HG03039 (cell line): ENCODE data around the gene LAMA5.

Experiments
- ATAC-seq: cut with Tn5 transposase; IDR thresholded peaks from one replicate; pipeline ENCODE4 v1.9.1; 2021; ENCODE audit warnings: mild to moderate bottlenecking, moderate library complexity; ENCODE audit not compliant: unreplicated experiment

The LAMA5 gene

DNA sequence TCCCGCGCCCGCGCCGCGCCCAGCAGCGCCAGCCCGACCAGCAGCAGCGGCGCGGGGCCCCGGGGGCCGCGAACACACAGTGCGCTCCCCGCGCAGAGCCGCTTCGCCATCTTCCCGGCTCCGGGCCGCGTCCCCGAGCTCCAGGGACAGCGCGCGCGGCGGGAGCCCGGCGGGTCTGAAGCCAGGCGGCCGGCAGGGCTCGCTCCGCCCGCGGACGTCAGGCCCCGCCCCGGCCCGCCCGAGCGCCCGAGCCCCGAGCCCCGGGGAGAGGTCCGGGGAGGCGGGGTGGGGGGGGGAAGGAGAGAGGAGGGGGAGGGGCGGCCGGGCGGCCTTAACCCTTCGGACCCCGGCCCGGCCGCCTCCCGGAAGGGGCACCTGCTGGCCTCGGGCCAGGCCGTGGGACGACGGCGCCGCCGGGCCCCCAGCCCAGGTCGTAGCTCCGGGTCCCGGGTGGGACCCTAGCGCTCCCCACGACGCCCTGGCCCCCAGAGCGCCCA lies at the start of gene LAMA5:
TSS of gene LAMA5 (minus strand) at position 177 of the 497 bp plus-strand sequence. CDS start at position 110, 67 bp downstream.
- ATAC-seq: no peak

GRCh38 chr20:62415354-62416111 lies 48.4 kb upstream of the LAMA5 start:
- no peak for ATAC-seq

DNA sequence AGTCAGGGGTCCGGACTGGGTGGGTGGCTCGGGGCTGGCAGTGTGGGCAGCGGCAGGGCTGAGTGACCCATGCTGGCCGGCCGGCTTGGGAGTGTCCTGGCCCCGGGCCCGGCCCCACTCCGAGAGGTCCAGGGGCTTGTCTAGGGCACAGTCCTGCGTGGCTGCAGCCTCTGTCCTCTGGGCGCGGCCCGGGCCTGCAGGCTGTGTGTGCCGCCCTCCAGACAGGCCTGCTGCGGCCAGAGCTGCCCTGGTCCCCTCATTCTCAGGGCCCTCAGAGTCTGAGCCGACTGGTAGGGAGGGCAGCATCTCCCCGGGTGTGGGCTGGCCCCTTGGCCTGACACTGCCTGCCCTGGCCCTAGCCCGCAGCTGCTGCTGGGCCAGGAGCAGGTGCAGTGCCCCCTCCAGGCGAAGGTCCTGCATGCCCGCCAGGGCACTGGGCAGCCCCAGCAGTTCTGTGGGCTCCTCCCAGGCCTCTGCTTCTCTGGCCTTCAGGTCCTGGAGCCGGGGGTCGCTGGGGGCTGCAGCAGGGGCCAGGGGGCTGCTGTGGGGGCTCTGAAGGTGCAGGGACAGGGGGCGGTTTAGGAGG lies 46.9 kb upstream of the LAMA5 start:
- no peak for ATAC-seq

- no peak for ATAC-seq
Observed at GRCh38 chr20:62413025-62413570, 46.0 kb upstream of the LAMA5 start.

- ATAC-seq: no peak
Observed at GRCh38 chr20:62412194-62413024, 45.3 kb upstream of the LAMA5 start.

DNA sequence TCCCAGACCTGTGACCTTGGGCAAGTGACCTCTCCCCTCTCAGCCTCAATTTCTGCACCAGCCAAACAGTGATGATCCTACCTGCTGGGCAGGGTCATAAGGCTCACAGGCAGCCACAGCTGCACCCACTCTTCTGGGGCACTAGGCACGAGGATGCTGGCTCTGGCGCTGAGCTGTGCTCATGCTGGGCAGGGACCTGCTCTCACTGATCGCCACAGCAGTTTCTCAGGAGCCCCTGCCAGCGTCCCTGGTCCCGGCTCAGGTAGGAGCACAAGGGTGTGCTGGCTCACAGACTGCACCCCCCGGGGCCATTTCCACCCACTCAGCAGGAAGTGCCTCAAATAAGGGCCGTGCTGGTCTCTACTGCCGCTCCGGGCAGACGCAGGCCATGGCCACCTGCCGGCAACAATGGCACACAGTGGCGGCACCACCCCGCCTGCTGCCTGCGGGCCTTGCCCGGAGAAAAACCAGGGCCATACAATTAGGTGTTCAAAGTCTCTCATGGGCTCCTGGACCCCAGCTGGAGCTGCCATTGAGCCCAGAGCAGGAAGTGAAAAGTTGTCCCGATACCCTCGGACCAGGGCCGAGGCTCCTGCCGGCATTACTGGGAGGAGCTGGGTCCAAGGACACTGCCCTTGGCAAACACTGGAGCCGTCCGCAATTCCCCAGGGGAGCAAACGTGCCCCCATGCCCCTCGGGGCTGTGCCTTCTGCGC lies 44.5 kb upstream of the LAMA5 start:
- no peak for ATAC-seq

- ATAC-seq: no peak
Observed at GRCh38 chr20:62410746-62411478, 43.8 kb upstream of the LAMA5 start.

GRCh38 chr20:62409931-62410745 lies 43.0 kb upstream of the LAMA5 start:
- ATAC-seq: no peak

GRCh38 chr20:62409086-62409853 lies 42.2 kb upstream of the LAMA5 start:
- ATAC-seq: no peak

GRCh38 chr20:62408640-62409039 lies 41.5 kb upstream of the LAMA5 start:
- no peak for ATAC-seq

DNA sequence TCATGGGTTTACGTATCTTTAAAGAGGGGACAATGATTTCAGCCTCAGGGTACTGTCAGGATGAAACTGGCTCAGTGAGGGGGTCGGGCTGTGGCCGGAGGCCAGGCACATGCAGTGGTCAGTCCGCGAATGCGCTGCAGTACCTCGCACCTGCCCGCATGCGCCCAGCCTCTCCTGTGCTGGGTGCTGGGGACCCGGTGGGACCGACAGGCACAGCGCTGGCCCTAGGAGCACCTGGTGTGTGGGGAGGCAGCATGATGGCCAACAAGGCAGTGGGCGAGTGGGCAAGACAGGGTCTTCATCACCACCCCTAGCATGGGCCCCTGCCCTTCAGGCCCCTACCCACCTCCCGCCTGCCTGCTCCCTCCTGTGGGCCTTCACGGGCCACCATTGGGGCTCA lies 40.9 kb upstream of the LAMA5 start:
- no peak for ATAC-seq

DNA sequence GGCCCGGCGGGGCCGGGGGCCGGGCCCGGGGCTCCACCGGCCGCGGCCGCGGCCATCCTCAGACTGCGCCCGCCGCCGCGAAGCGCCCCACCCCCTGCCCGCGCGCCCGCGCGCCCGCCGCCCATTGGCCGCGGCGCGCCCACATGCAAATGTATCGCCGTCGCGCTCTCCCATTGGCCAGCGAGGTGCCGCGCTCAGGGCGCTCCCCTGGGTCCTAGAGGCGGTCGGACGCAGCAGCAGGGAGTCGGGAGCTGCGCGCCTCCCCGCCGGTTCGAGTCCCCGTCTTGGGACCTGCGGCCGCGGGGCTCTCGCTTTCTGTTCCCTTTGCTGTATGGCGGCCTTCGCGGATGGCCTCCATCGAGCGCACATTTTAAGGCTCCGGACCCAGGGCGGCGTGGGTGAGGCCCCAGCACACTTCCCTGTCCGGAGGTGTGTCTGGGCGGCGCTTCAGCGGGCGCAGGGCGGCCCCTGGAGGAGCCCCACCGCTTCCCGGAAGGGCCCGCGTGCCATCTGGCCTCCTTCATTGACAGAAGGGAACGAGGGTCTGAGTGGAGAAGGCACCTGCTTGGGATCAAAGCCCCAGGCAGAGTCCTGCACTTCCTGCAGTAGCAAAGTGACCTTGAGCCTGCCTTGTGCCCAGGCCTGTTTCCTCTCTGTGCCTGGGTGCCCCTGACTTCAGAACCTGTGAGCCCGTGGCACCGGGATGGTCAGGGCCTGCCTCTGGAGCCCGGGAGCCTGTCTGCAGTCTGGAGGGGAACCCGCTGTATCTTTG lies 40.3 kb upstream of the LAMA5 start, which contains the start of gene CABLES2:
TSS of gene CABLES2 (minus strand) at position 65 of the 772 bp plus-strand sequence. CDS start at position 56, 9 bp downstream.
- ATAC-seq: peak; percentile 80

DNA sequence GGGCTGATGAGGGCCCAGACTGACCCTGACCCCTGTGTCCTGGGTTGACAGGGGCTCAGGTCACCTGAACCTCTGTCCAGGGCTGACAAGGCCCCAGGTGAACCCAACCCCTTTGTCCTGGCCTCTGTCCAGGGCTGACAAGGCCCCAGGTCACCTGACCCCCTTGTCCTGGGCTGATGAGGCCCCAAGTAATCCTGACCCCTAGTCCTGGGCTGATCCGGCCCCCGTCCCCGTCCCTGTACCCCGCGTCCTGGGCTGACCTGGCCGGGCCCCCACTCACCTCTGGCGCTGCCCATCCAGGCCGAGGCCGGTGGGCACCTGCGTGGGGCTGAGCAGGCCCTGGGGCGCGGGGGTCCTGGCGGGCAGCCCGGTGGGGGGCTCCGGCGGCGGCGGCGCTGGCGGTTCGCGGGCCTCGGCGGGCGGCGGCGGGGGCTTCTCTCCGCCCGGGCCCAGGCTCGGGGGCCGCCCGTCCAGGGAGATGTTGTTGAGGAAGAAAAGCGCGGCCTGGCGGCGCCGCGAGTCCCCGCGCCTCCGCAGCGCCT lies 39.6 kb upstream of the LAMA5 start:
- ATAC-seq: peak; percentile 8

- no peak for ATAC-seq
Observed at GRCh38 chr20:62405981-62406513, 38.9 kb upstream of the LAMA5 start.

- no peak for ATAC-seq
Observed at GRCh38 chr20:62405108-62405980, 38.2 kb upstream of the LAMA5 start.

GRCh38 chr20:62404761-62405107 lies 37.6 kb upstream of the LAMA5 start:
- ATAC-seq: no peak
